Neutrophil (primary cell): Measurements from ENCODE around the gene GOLGA1.

Experiments
- H3K27ac ChIP-seq: fragments of 200-600 bp; sonication (generic); 2 replicates; pipeline ENCODE4 v1.5.1; 2016; ENCODE audit warnings: mild to moderate bottlenecking, moderate library complexity
- H3K27me3 ChIP-seq: fragments of 200-600 bp; sonication (generic); 2 replicates; pipeline ENCODE4 v1.6.0; 2016; ENCODE audit warnings: mild to moderate bottlenecking
- H3K36me3 ChIP-seq: fragments of 200-600 bp; sonication (generic); 2 replicates; pipeline ENCODE4 v1.5.1; 2017
- H3K4me1 ChIP-seq, 2 experiments: fragments of 200-600 bp in 1 of 2; sonication (generic) in 1 of 2; 1 replicate in 1 of 2; 2 replicates in 1 of 2; pipeline versions ENCODE4 v1.5.1 to v1.6.1; 2013 to 2016; ENCODE audit warnings: low read depth in 1 of 2, low read length in 1 of 2, mild to moderate bottlenecking in 1 of 2, moderate library complexity in 1 of 2; ENCODE audit not compliant: control insufficient read depth in 1 of 2, insufficient read depth in 1 of 2
- H3K4me3 ChIP-seq, 2 experiments: fragments of 200-600 bp in 1 of 2; sonication (generic) in 1 of 2; 1 replicate in 1 of 2; 2 replicates in 1 of 2; pipeline ENCODE4 v1.5.1; 2013 to 2016; ENCODE audit warnings: low read depth in 1 of 2, low read length in 1 of 2, mild to moderate bottlenecking in 1 of 2, moderate library complexity in 1 of 2
- H3K9me3 ChIP-seq: fragments of 200-600 bp; sonication (generic); 2 replicates; pipeline ENCODE4 v1.5.1; 2016
- TF ChIP-seq, protein P1 (sequence below): fragments of 200-600 bp; sonication (generic); IDR thresholded peaks from 2 replicates; pipeline ENCODE4 v1.5.1; 2016; ENCODE audit warnings: antibody characterized with exemption

GOLGA1 gene

DNA sequence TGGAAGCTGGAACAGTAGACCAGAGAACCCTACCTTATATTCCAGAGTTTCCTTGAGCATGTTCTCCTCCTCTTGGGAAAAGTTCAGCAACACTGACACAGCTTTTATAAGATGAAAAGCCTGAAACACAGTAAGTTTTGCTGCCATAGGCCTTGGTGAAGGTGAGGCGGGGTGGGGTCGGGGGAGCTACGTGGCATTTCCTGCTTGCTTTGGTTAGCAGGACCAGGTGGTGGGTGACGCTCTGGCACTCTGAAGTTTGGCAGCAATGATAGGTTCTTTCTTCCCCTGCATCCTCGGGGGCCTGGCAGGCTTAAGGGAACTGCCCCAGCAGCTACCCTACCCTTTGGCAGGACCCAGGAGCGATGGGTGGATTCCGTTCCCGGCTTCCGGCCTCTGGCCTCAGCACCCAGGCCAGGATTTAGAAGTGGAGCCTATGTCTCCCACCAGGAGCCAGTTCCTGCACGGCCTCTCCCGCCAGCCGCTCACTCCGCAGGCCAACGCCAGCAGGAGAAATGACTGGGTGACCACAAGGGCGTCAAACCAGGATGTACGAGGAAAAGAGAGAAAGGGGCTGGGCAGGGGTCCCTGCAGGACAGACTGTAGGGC, 59.6 kb downstream of the GOLGA1 start:
- Histone ChIP-seq H3K27me3 (no peaks in the 10 kb centered on the region), H3K36me3 (peaks cover 100% of the 10 kb centered on the region), H3K9me3 (no peaks in the 10 kb centered on the region), H3K27ac (no peak overlapping the region), H3K4me1 (no peaks in the 10 kb centered on the region), H3K4me3 (no peak overlapping the region)
- TF ChIP-seq, protein P1, sequence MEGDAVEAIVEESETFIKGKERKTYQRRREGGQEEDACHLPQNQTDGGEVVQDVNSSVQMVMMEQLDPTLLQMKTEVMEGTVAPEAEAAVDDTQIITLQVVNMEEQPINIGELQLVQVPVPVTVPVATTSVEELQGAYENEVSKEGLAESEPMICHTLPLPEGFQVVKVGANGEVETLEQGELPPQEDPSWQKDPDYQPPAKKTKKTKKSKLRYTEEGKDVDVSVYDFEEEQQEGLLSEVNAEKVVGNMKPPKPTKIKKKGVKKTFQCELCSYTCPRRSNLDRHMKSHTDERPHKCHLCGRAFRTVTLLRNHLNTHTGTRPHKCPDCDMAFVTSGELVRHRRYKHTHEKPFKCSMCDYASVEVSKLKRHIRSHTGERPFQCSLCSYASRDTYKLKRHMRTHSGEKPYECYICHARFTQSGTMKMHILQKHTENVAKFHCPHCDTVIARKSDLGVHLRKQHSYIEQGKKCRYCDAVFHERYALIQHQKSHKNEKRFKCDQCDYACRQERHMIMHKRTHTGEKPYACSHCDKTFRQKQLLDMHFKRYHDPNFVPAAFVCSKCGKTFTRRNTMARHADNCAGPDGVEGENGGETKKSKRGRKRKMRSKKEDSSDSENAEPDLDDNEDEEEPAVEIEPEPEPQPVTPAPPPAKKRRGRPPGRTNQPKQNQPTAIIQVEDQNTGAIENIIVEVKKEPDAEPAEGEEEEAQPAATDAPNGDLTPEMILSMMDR, result no peak

DNA sequence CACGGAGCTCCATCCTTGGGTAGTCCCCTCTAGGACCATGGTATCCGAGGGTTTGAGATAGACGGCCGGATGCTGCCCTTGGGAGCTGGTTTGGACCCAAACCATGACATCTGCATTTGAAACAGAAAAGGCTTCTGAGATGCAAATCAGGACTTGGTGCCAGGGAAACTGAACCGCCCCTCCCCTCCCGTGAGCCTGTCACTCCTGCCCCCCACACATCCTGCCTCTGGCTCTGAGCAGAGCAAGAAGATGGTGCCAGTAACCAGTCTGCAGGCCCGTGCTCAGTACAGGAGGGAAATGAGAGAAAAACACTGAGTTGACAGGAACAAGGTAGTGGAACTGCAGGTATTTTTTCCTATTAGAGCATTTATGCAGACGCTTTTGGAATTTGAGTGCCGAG, 60.4 kb downstream of the GOLGA1 start:
- TF ChIP-seq, protein P1, result no peak
- no peaks in the 10 kb centered on the region for H3K27me3 ChIP-seq
- no peaks in the 10 kb centered on the region for H3K9me3 ChIP-seq
- no peaks in the 10 kb centered on the region for H3K4me1 ChIP-seq
- peaks cover 100% of the 10 kb centered on the region for H3K36me3 ChIP-seq
- no peak overlapping the region for H3K4me3 ChIP-seq
- H3K27ac ChIP-seq, result no peak overlapping the region

DNA sequence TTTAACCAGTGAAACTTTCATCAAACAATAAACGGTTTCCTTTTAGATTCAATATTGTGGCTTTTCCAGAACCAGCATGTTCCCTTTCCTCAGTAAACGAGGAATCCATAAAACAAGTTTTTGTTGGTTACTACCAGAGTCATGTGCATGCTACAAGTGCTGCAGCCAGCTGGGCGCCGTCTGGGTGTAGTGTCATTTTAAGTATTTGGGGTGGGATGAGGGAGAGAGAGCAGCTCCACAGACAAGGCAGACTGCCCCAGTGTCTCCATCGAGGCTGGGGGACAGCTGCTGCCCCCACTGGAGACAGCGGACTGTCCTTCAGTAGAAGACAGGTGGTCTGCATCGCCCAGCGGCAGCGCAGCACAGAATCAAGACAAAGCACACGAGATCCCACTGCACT, 61.7 kb downstream of the GOLGA1 start:
- Histone ChIP-seq H3K36me3 (peaks cover 100% of the 10 kb centered on the region), H3K27ac (no peak overlapping the region), H3K9me3 (no peaks in the 10 kb centered on the region), H3K27me3 (no peaks in the 10 kb centered on the region), H3K4me3 (no peak overlapping the region), H3K4me1 (no peaks in the 10 kb centered on the region)
- TF ChIP-seq, protein P1, result no peak

DNA sequence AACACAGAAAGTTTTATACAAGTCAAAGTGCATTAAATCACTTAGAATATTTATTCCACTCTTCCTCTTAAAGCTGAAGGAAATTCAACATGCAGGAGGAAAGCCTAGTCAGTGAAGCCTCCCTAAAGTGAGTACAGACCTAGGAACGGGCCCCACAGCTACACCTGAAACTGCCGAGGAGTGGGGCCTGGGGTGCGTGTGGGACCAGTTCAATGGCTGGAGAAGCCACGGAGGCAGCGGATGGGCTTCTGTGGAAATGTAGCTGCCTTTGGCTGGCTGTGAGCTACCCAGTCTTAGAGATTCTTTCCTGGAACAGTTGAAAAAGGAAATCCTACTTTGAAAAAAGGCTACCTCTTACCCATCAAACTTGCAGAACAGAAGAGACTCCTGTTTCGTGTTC, 62.4 kb downstream of the GOLGA1 start:
- TF ChIP-seq, protein P1, result no peak

DNA sequence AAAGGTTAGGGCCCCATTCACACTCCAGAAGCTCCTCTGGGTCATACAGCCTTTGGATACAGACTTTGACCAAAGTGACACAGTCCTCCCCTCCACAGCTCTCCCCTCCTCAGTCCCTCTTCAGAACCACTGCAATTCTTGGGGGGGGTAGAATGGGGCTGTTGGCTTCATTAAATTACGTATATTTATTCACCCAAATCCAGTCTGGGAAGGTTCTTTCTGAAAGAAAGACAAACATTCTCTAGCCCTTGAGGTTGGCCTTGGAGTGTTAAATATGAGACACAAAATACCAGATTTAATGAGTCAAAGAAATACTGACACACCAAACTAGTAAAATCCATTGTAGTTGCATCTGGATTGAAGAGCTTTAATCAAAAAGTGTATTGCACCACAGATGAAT, 62.9 kb downstream of the GOLGA1 start:
- H3K36me3 ChIP-seq, result peaks cover 97% of the 10 kb centered on the region
- H3K27me3 ChIP-seq, result no peaks in the 10 kb centered on the region
- H3K4me3 ChIP-seq, result no peak overlapping the region
- H3K4me1 ChIP-seq, result no peaks in the 10 kb centered on the region
- no peak overlapping the region for H3K27ac ChIP-seq
- TF ChIP-seq, protein P1, result no peak
- no peaks in the 10 kb centered on the region for H3K9me3 ChIP-seq

More for the DNA sequence above, 62.4 kb downstream of the GOLGA1 start:
- Histone ChIP-seq H3K27me3 (no peaks in the 10 kb centered on the region), H3K36me3 (peaks cover 100% of the 10 kb centered on the region), H3K9me3 (no peaks in the 10 kb centered on the region), H3K27ac (no peak overlapping the region), H3K4me1 (no peaks in the 10 kb centered on the region), H3K4me3 (no peak overlapping the region)
